Hematopoietic multipotent progenitor cell treated with erythropoietin and hydrocortisone succinate and interleukin-3 and kit ligand, for 4 days (in vitro differentiated cells): ENCODE results near the gene CDCP1.
"Not testable (repeated sequence)": the region's sequence is repeated elsewhere in the genome, so short reads cannot be mapped to it uniquely, and the experiment has no call there.

Source experiments
- DNase-seq: peaks from one replicate; pipeline ENCODE4 v3.0.0-alpha.2; 2015

Gene CDCP1

GRCh38 chr3:45053805-45054195 lies 92.4 kb downstream of the CDCP1 start:
- not testable (repeated sequence) for DNase-seq

GRCh38 chr3:45051685-45052084 lies 94.5 kb downstream of the CDCP1 start:
- DNase-seq, result no peak

GRCh38 chr3:45049807-45050206 lies 96.4 kb downstream of the CDCP1 start:
- no peak for DNase-seq

- DNase-seq, result no peak
Observed at GRCh38 chr3:45048244-45048643, 97.9 kb downstream of the CDCP1 start.

GRCh38 chr3:45043728-45044299 lies 102.4 kb downstream of the CDCP1 start:
- peak; percentile 52 for DNase-seq

GRCh38 chr3:45042162-45042561 lies 104.0 kb downstream of the CDCP1 start:
- DNase-seq, result no peak

- no peak for DNase-seq
Observed at GRCh38 chr3:45041666-45042065, 104.5 kb downstream of the CDCP1 start.

- peak; percentile 97 for DNase-seq
Observed at GRCh38 chr3:45037720-45038455, 108.3 kb downstream of the CDCP1 start.

GRCh38 chr3:45035441-45036301 lies 110.5 kb downstream of the CDCP1 start:
- peak; percentile 59 for DNase-seq

GRCh38 chr3:45034612-45035252 lies 111.4 kb downstream of the CDCP1 start:
- DNase-seq, result peak; percentile 90

- no peak for DNase-seq
Observed at GRCh38 chr3:45033791-45034190, 112.4 kb downstream of the CDCP1 start.
